Adrenal gland (tissue), 5 donors: ENCODE measurements around the gene PRR15.

Experiments
- POLR2A ChIP-seq, 2 donors: fragments of 450-650 bp; IDR thresholded peaks; one replicate each; pipeline ENCODE4 v1.6.1; 2017; ENCODE audit warnings: antibody characterized with exemption in 2 of 2, mild to moderate bottlenecking in 2 of 2, moderate library complexity in 1 of 2
- TF ChIP-seq, protein P1 (sequence below), 6 experiments: fragments of 450-650 bp in 4 of 6; fragments of 200-600 bp in 2 of 6; sonication (generic) in 1 of 6; IDR thresholded peaks; 1 replicate in 5 of 6; 2 replicates in 1 of 6; pipeline versions ENCODE4 v1.5.1 to v1.8.0; 2016 to 2021; ENCODE audit warnings: antibody characterized with exemption in 6 of 6, mild to moderate bottlenecking in 2 of 6, moderate library complexity in 1 of 6
- donor health status: DM: no; HTN: no; CAD: no.

DNA sequence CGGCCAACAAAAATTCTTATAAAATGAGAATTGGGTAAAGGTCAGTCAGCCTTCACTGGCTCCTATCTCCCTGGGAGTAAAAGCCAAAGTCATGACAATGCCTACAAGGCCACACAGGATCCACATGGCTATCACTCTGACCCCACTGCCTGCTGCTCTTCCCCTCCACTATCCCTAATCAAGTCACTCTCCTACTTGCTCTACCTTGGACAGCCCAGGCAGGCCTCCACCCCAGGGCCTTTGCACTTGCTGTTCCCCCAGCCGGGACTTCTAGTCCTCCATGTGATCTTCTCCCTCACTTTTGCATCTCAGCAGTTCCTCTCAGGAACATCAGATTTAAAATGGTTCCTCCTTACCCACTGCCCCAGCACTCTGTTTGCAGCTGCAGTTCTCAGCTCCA lies 50.6 kb downstream of the PRR15 start:
- TF ChIP-seq POLR2A (IDR thresholded peaks at IDR 0.05), result no peak
- TF ChIP-seq, protein P1, sequence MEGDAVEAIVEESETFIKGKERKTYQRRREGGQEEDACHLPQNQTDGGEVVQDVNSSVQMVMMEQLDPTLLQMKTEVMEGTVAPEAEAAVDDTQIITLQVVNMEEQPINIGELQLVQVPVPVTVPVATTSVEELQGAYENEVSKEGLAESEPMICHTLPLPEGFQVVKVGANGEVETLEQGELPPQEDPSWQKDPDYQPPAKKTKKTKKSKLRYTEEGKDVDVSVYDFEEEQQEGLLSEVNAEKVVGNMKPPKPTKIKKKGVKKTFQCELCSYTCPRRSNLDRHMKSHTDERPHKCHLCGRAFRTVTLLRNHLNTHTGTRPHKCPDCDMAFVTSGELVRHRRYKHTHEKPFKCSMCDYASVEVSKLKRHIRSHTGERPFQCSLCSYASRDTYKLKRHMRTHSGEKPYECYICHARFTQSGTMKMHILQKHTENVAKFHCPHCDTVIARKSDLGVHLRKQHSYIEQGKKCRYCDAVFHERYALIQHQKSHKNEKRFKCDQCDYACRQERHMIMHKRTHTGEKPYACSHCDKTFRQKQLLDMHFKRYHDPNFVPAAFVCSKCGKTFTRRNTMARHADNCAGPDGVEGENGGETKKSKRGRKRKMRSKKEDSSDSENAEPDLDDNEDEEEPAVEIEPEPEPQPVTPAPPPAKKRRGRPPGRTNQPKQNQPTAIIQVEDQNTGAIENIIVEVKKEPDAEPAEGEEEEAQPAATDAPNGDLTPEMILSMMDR (IDR thresholded peaks at IDR 0.05), result no peak
